ENCODE results near the gene CLEC16A.
"Not testable (repeated sequence)": the region's sequence is repeated elsewhere in the genome, so short reads cannot be mapped to it uniquely, and the experiment has no call there.

The CLEC16A gene

GRCh38 chr16:11100239-11100750, 155.9 kb downstream of the CLEC16A start:
- DNase-seq (ENCODE audit: low read depth): peak; percentile 98

GRCh38 chr16:11101283-11101682, 156.9 kb downstream of the CLEC16A start:
- DNase-seq (ENCODE audit: low read depth): no peak

GRCh38 chr16:11101695-11102522, 157.5 kb downstream of the CLEC16A start:
- no peak for DNase-seq (ENCODE audit: low read depth)

- no peak for DNase-seq (ENCODE audit: low read depth)
Measured at GRCh38 chr16:11102523-11102898, 158.1 kb downstream of the CLEC16A start.

- not testable (repeated sequence) for DNase-seq (ENCODE audit: low read depth)
Measured at GRCh38 chr16:11103301-11103700, 158.9 kb downstream of the CLEC16A start.

GRCh38 chr16:11104168-11105037, 160.0 kb downstream of the CLEC16A start:
- DNase-seq (ENCODE audit: low read depth): no peak

- peak; percentile 88 for DNase-seq (ENCODE audit: low read depth)
Measured at GRCh38 chr16:11105038-11105903, 160.9 kb downstream of the CLEC16A start.

- DNase-seq (ENCODE audit: low read depth): no peak
Measured at GRCh38 chr16:11106726-11107125, 162.4 kb downstream of the CLEC16A start.

- peak; percentile 41 for DNase-seq (ENCODE audit: low read depth)
Measured at GRCh38 chr16:11107780-11108465, 163.6 kb downstream of the CLEC16A start.

GRCh38 chr16:11108466-11108805, 164.1 kb downstream of the CLEC16A start:
- DNase-seq (ENCODE audit: low read depth): no peak

GRCh38 chr16:11109566-11109965, 165.2 kb downstream of the CLEC16A start:
- no peak for DNase-seq (ENCODE audit: low read depth)

GRCh38 chr16:11111150-11111549, 166.8 kb downstream of the CLEC16A start:
- no peak for DNase-seq (ENCODE audit: low read depth)

GRCh38 chr16:11111856-11112634, 167.7 kb downstream of the CLEC16A start:
- DNase-seq (ENCODE audit: low read depth): no peak

- DNase-seq (ENCODE audit: low read depth): no peak
Measured at GRCh38 chr16:11112723-11113348, 168.5 kb downstream of the CLEC16A start.

- DNase-seq (ENCODE audit: low read depth): no peak
Measured at GRCh38 chr16:11114366-11115164, 170.2 kb downstream of the CLEC16A start.

GRCh38 chr16:11117576-11118211, 173.3 kb downstream of the CLEC16A start:
- no peak for DNase-seq (ENCODE audit: low read depth)

GRCh38 chr16:11118479-11118878, 174.1 kb downstream of the CLEC16A start:
- no peak for DNase-seq (ENCODE audit: low read depth)

GRCh38 chr16:11121083-11121608, 176.8 kb downstream of the CLEC16A start:
- no peak for DNase-seq (ENCODE audit: low read depth)

Measured in non-pigmented ciliary epithelial cell (primary cell).